Measurements from ENCODE around the gene SETD2. TPM values are rescaled to one million over a fixed set of nuclear protein-coding genes. Genes with fewer than 3 reads are reported as not detected.
"Not testable (repeated sequence)": the region's sequence is repeated elsewhere in the genome, so short reads cannot be mapped to it uniquely, and the experiment has no call there.

The SETD2 gene
- total RNA-seq, 2 experiments from 2014 or later = 87.3 to 87.4 TPM

DNA sequence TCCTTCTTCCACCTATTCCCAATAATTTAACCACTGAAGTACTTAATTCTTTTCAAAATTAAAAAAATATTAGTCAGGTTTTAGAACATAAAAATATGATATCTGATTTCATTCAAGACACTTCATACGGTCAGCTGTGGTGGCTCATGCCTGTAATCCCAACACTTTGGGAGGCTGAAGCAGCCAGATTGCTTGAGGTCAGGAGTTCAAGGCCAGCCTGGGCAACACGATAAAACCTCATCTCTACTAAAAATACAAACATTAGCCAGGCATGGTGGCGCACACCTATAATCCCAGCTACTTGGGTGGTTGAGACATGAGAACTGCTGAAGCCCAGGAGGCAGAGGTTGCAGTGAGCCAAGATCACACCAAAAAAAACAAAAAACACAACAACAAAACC, 127.8 kb downstream of the SETD2 start:
- ChIA-PET CTCF (interaction anchor here (1.0 kb wide), 1 partner anchor 113 kb away, joined by 3 read pairs; no protein-coding TSS in a partner anchor), POLR2A (no interaction called here)
- TF ChIP-seq, protein P1, sequence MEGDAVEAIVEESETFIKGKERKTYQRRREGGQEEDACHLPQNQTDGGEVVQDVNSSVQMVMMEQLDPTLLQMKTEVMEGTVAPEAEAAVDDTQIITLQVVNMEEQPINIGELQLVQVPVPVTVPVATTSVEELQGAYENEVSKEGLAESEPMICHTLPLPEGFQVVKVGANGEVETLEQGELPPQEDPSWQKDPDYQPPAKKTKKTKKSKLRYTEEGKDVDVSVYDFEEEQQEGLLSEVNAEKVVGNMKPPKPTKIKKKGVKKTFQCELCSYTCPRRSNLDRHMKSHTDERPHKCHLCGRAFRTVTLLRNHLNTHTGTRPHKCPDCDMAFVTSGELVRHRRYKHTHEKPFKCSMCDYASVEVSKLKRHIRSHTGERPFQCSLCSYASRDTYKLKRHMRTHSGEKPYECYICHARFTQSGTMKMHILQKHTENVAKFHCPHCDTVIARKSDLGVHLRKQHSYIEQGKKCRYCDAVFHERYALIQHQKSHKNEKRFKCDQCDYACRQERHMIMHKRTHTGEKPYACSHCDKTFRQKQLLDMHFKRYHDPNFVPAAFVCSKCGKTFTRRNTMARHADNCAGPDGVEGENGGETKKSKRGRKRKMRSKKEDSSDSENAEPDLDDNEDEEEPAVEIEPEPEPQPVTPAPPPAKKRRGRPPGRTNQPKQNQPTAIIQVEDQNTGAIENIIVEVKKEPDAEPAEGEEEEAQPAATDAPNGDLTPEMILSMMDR (IDR thresholded peaks at IDR 0.05) = no peak
- Mint-ChIP-seq H3K36me3 (ENCODE audit: low read depth) (peaks cover 84% of the 10 kb centered on the region), H3K4me1 (ENCODE audit: low read depth) (peaks cover 30% of the 10 kb centered on the region), H3K9me3 (no peaks in the 10 kb centered on the region), H3K27me3 (no peaks in the 10 kb centered on the region), H3K4me3 (no peak overlapping the region), H3K27ac (peak overlapping the region; percentile 39)
- Histone ChIP-seq H3K4me3 (ENCODE audit: low read length) (no peak overlapping the region), H3K27ac (ENCODE audit: low read depth in 1 of 2, low read length in 2 of 2) (no peak overlapping the region), H3K9me3 (ENCODE audit: control insufficient read depth in 1 of 2, insufficient read depth in 1 of 2, low read length in 2 of 2) (no peaks in the 10 kb centered on the region), H3K27me3 (ENCODE audit: control insufficient read depth in 1 of 2, insufficient read depth in 2 of 2, low read length in 2 of 2) (no peaks in the 10 kb centered on the region), H3K4me1 (ENCODE audit: insufficient read depth, low read length) (peaks cover 17% of the 10 kb centered on the region), H3K36me3 (ENCODE audit: insufficient read depth, low read length) (peaks cover 53% of the 10 kb centered on the region)
- no peak for ATAC-seq (ENCODE audit: poor library complexity)
- intact Hi-C loops (cut with DNase I, micrococcal nuclease) = loop anchor here in 1 of 2 experiments (10.0 kb wide), 1 partner anchor 51 kb away; no protein-coding TSS in a partner anchor
- no peak for DNase-seq

DNA sequence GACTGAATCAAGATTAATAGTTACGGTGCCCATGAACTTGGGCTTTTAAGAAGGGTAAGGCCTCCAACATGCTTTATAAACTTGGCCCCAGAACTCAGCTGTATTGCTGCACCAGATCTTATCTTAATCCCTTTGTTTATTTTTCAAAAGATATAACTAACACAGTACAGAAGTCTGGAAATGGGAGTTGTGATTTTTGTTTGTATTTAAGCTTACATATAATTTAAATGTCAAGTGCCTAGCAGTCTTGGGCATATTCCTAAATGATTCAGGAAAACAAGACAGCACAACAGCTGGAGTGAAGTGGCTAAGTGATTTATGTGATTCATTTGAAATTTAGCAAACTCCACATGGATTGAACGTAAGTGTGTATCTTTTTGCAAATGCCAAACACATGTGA, 128.3 kb downstream of the SETD2 start:
- Histone ChIP-seq H3K9me3 (ENCODE audit: control insufficient read depth in 1 of 2, insufficient read depth in 1 of 2, low read length in 2 of 2) (no peaks in the 10 kb centered on the region), H3K4me3 (ENCODE audit: low read length) (no peak overlapping the region), H3K36me3 (ENCODE audit: insufficient read depth, low read length) (peaks cover 48% of the 10 kb centered on the region), H3K4me1 (ENCODE audit: insufficient read depth, low read length) (peaks cover 17% of the 10 kb centered on the region), H3K27me3 (ENCODE audit: control insufficient read depth in 1 of 2, insufficient read depth in 2 of 2, low read length in 2 of 2) (no peaks in the 10 kb centered on the region), H3K27ac (ENCODE audit: low read depth in 1 of 2, low read length in 2 of 2) (no peak overlapping the region)
- peak overlapping the region; percentile 71 for H3K27ac Mint-ChIP-seq
- DNase-seq (no peak), ATAC-seq (ENCODE audit: poor library complexity) (no peak)
- CTCF ChIA-PET = interaction anchor here (1.0 kb wide), 1 partner anchor 112 kb away, joined by 3 read pairs; no protein-coding TSS in a partner anchor
- peaks cover 35% of the 10 kb centered on the region for H3K4me1 Mint-ChIP-seq (ENCODE audit: low read depth)
- no peak overlapping the region for H3K4me3 Mint-ChIP-seq
- no peaks in the 10 kb centered on the region for H3K9me3 Mint-ChIP-seq
- POLR2A ChIA-PET = no interaction called here
- TF ChIP-seq, protein P1 (IDR thresholded peaks at IDR 0.05) = no peak
- intact Hi-C loops (cut with DNase I, micrococcal nuclease) = loop anchor here in 1 of 2 experiments (10.0 kb wide), 1 partner anchor 51 kb away; no protein-coding TSS in a partner anchor
- no peaks in the 10 kb centered on the region for H3K27me3 Mint-ChIP-seq
- peaks cover 84% of the 10 kb centered on the region for H3K36me3 Mint-ChIP-seq (ENCODE audit: low read depth)

DNA sequence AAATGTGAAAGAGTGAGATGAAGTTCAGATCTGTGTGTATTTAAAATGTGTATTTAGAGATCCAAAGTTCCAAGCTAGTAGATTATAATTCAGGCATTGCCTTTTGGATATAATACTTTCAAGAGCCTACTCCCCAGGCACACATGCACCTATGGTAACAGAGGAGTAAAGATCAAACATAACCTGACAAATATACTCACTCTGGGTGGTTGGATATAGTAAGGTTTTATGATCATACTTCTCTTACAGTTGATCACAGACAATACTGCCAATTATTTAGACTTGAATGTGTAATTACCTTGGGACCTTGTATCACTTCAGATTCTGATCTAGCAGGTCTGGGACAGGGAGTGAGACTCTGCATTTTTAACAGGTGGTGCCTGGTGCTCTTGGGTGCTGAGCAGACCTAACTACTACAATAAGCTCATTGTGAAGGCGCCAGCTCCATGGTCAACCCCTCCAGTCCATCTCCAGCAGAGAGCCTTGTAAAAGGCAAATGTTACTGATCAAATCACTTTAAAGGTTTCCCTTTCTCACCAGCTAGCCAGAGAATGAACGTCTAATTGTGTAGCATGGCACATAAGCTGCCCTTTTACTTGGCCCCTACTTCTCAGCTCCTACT, 128.9 kb downstream of the SETD2 start:
- Histone ChIP-seq H3K9me3 (ENCODE audit: control insufficient read depth in 1 of 2, insufficient read depth in 1 of 2, low read length in 2 of 2) (no peaks in the 10 kb centered on the region), H3K4me3 (ENCODE audit: low read length) (no peak overlapping the region), H3K4me1 (ENCODE audit: insufficient read depth, low read length) (peaks cover 17% of the 10 kb centered on the region), H3K27me3 (ENCODE audit: control insufficient read depth in 1 of 2, insufficient read depth in 2 of 2, low read length in 2 of 2) (no peaks in the 10 kb centered on the region), H3K27ac (ENCODE audit: low read depth in 1 of 2, low read length in 2 of 2) (no peak overlapping the region), H3K36me3 (ENCODE audit: insufficient read depth, low read length) (peaks cover 42% of the 10 kb centered on the region)
- TF ChIP-seq, protein P1 (IDR thresholded peaks at IDR 0.05) = no peak
- H3K36me3 Mint-ChIP-seq (ENCODE audit: low read depth) = peaks cover 78% of the 10 kb centered on the region
- intact Hi-C loops (cut with DNase I, micrococcal nuclease) = loop anchor here in 1 of 2 experiments (10.0 kb wide), 1 partner anchor 50 kb away; no protein-coding TSS in a partner anchor
- ChIA-PET CTCF (interaction anchor here (1.0 kb wide), 1 partner anchor 112 kb away, joined by 3 read pairs; no protein-coding TSS in a partner anchor), POLR2A (no interaction called here)
- DNase-seq (no peak), ATAC-seq (ENCODE audit: poor library complexity) (no peak)
- H3K4me1 Mint-ChIP-seq (ENCODE audit: low read depth) = peaks cover 36% of the 10 kb centered on the region
- H3K4me3 Mint-ChIP-seq = no peak overlapping the region
- H3K27me3 Mint-ChIP-seq = no peaks in the 10 kb centered on the region
- no peaks in the 10 kb centered on the region for H3K9me3 Mint-ChIP-seq
- H3K27ac Mint-ChIP-seq = peak overlapping the region; percentile 71

DNA sequence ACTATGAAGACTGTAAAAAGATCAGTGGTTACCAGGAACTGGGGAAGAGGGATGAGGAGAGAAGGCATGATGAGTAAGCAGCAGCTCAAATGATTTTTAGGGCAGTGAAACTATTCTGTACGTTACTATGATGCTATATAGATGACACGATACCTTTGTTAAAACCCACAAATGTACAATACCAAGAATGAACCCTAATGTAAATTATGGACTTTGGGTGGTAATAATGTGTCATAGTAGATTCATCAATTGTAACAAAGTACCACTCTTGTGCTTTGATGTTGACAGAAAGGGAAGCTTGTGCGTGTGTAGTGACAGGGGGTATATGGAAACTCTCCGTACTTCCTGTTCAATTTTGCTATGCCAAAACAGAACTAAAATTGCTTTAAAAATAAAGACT, 132.9 kb downstream of the SETD2 start:
- H3K4me1 ChIP-seq (ENCODE audit: insufficient read depth, low read length); H3K9me3 Mint-ChIP-seq; H3K4me3 ChIP-seq (ENCODE audit: low read length); H3K27ac ChIP-seq (ENCODE audit: low read depth in 1 of 2, low read length in 2 of 2); H3K27me3 ChIP-seq (ENCODE audit: control insufficient read depth in 1 of 2, insufficient read depth in 2 of 2, low read length in 2 of 2); H3K27me3 Mint-ChIP-seq; H3K9me3 ChIP-seq (ENCODE audit: control insufficient read depth in 1 of 2, insufficient read depth in 1 of 2, low read length in 2 of 2); H3K4me3 Mint-ChIP-seq: not testable (repeated sequence)
- ChIA-PET POLR2A (interaction anchor here (0.6 to 2.7 kb wide), 2 partner anchors 8 to 22 kb away, joined by 4 to 6 read pairs; no protein-coding TSS in a partner anchor), CTCF (interaction anchor here (1.0 to 1.5 kb wide), 4 partner anchors 11 to 108 kb away, joined by 3 read pairs; no protein-coding TSS in a partner anchor)
- intact Hi-C loops (cut with DNase I, micrococcal nuclease) = loop anchor here in 1 of 2 experiments (10.0 kb wide), 1 partner anchor 46 kb away; no protein-coding TSS in a partner anchor
- H3K36me3 Mint-ChIP-seq (ENCODE audit: low read depth) = peaks cover 76% of the 10 kb centered on the region
- H3K4me1 Mint-ChIP-seq (ENCODE audit: low read depth) = peaks cover 20% of the 10 kb centered on the region
- peaks cover 33% of the 10 kb centered on the region for H3K36me3 ChIP-seq (ENCODE audit: insufficient read depth, low read length)
- ATAC-seq (ENCODE audit: poor library complexity) = peak; percentile 90
- DNase-seq = peak in 3 of 14 experiments; percentile 28 to 46 (median 31)
- H3K27ac Mint-ChIP-seq = peak overlapping the region; percentile 89

Data from CD4-positive, alpha-beta T cell (primary cell).